Measurements from ENCODE around the gene LHPP.
A peak's percentile ranks its signal among the peaks of the same experiment; 100 is the strongest.

Gene LHPP

GRCh38 chr10:124455441-124455840 is 6.2 kb upstream of the LHPP start:
- no peak for TF ChIP-seq ZNF274 (IDR thresholded peaks at IDR 0.05; ENCODE audit: low read depth, low read length)

DNA sequence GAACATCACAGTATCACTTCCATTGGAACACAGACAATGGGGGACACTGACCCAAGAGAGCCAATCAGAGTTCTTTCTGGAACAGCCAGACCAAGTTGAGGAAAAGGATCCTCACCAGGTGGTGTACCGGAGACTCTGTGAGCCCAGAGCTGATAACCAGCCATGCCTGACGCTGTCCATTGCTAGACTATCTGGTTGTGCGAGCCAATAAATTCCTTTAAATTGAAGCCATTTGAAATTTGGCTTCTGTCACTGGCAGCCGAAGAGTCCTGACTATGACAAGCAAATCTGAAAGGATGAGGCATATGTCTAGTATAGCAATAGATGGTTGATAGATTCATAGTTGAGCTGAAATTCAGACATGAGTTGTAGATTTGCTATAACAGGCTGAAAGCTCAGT is 3.1 kb upstream of the LHPP start:
- TF ChIP-seq ZNF274 (IDR thresholded peaks at IDR 0.05; ENCODE audit: low read depth, low read length): no peak
- no peak overlapping the region for H3K4me3 ChIP-seq (ENCODE audit: low read length)

More at GRCh38 chr10:124455441-124455840, 6.2 kb upstream of the LHPP start:
- no peak overlapping the region for H3K4me3 ChIP-seq (ENCODE audit: low read length)

- no peak overlapping the region for H3K4me3 ChIP-seq (ENCODE audit: low read length)
- TF ChIP-seq ZNF274 (IDR thresholded peaks at IDR 0.05; ENCODE audit: low read depth, low read length): no peak
Observed at GRCh38 chr10:124458889-124459288, 2.7 kb upstream of the LHPP start.

GRCh38 chr10:124459395-124459794 is 2.2 kb upstream of the LHPP start:
- no peak for TF ChIP-seq ZNF274 (IDR thresholded peaks at IDR 0.05; ENCODE audit: low read depth, low read length)
- no peak overlapping the region for H3K4me3 ChIP-seq (ENCODE audit: low read length)

DNA sequence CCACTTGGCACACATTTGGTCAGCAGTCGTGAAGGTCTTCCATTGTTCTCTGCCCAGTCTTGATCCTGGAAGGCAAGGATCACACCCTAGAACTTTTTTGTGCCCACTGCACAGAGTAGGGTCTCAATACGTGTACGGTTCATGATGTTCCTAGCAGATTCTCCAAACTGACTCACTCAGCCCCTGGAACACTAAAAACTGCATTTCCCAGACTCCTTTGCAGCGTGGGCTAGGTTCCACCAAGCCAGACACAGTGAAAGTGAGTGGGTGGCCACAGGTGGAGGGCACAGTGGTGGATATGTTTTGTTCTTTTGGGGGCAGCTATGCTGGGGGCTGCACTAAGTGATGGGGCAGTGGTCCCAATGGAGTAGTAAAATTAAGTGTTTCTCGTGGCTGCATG is 1.5 kb upstream of the LHPP start:
- H3K4me3 ChIP-seq (ENCODE audit: low read length): no peak overlapping the region
- TF ChIP-seq ZNF274 (IDR thresholded peaks at IDR 0.05; ENCODE audit: low read depth, low read length): no peak

DNA sequence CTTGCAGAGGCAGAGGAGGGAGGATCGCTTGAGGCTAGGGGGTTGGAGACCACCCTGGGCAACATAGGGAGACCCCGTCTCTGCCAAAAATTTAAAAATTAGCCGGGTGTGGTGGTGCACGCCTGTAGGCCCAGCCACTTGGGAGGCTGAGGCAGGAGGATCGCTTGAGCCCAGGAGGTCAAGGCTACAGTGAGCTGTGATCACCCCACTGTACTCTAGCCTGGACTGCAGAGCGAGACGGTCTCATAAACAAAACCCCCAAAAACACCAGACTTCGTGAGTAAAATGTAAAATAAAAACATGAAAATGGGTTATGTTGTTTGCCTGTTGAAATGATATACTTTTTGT is 699 bp downstream of the LHPP start:
- peak overlapping the region; percentile 44; the same call in 1 of the 2 replicates for H3K4me3 ChIP-seq (ENCODE audit: low read length)
- TF ChIP-seq ZNF274 (IDR thresholded peaks at IDR 0.05; ENCODE audit: low read depth, low read length): no peak

DNA sequence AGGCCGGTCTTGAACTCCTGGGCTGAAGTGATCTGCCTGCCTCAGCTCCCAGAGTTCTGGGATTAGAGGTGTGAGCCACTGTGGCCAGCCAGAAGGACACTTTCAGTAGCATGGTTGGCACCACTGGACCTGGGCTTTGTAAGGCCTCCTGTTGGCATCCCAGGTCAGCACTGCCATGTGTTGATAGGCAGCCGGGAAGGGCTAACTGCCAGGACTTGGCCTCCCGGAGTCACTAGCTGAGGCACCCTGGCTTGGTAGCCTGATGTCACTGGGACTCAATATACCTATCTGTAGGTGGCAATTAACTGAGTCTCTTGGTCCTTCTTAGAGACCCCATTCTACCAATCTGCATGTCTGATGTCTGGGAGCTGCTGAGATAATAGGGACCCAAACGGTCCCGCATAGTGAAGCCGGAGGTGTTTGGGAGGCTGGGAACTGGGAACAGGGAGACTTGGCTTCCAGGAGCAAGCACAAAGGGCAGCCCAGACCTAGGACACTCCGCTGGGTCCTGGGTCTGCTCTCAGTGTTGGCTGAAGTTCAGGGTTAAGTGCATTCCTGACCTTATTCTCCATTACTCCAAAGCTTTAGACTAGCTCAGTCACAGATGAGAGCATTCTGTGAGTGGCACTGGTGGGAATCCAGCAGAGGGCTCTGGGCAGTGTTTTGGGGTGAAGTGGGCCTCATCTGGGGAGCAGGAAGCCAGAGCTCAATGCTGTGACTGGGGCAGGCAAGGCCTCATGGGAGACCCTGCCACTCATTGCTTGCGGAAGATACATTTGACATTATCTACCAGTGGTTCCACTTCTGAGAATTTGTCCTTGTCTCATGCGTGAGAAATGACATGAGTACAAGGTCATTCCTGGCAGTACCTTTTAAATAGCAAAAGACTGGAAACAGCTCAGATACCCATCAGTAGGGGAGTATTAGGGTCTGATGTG is 2.7 kb downstream of the LHPP start:
- H3K4me3 ChIP-seq (ENCODE audit: low read length): no peak overlapping the region
- TF ChIP-seq ZNF274 (IDR thresholded peaks at IDR 0.05; ENCODE audit: low read depth, low read length): no peak

GRCh38 chr10:124465003-124465776 is 3.6 kb downstream of the LHPP start:
- H3K4me3 ChIP-seq (ENCODE audit: low read length): no peak overlapping the region
- TF ChIP-seq ZNF274 (IDR thresholded peaks at IDR 0.05; ENCODE audit: low read depth, low read length): no peak

DNA sequence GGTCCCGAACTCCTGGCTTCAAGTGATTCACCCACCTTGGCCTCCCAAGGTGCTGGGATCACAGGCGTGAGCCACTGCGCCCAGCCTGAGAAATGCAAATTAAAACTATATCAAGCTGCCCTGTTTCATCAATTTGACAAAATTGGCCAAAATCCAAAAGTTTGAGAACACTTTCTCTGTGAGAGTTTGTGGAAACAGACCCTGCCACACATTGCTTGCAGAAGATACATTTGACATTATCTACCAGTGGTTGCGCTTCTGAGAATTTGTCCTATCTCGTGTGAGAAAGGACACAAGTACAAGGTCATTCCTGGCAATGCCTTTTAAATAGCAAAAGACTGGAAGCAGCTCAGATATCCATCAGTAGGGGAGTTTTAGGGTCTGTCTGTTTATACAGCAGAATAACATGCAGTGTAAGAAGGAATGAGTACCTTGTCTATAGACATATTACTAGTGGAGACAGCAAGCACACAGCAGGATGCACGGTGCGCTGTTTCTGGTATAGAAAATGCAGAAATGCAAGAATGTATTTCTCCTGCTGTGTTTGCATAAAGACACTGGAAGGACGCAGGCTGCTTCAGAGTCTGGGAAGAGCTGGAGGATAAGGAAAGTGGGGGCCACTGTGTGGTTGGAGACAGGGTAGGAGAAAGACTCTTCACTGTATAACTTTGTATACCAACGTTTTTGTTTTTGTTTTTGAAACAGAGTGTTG is 4.3 kb downstream of the LHPP start:
- no peak for TF ChIP-seq ZNF274 (IDR thresholded peaks at IDR 0.05; ENCODE audit: low read depth, low read length)
- H3K4me3 ChIP-seq (ENCODE audit: low read length): no peak overlapping the region

- TF ChIP-seq ZNF274 (IDR thresholded peaks at IDR 0.05; ENCODE audit: low read depth, low read length): no peak
- H3K4me3 ChIP-seq (ENCODE audit: low read length): no peak overlapping the region
Observed at GRCh38 chr10:124467165-124467564, 5.5 kb downstream of the LHPP start.

DNA sequence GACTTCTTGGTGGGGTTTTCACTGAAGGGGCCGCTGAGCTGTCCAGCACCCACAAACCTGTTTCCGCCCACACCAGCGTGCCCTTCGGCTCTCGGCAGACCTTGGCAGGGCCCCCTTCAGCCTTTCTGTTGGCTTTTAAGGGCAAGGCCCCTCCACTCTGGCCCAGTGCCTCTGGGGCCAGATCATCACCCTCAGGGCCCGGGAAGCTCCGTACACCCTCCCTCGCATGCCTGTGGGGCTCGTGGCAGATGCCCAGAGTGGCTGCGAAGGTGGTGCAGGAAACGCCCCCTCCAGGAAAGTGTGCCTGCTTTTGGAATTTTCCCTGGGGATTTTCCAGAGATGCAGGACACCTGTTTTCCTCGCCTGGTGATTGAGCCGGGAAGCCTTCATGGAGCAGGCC is 7.0 kb downstream of the LHPP start:
- no peak overlapping the region for H3K4me3 ChIP-seq (ENCODE audit: low read length)
- no peak for TF ChIP-seq ZNF274 (IDR thresholded peaks at IDR 0.05; ENCODE audit: low read depth, low read length)

DNA sequence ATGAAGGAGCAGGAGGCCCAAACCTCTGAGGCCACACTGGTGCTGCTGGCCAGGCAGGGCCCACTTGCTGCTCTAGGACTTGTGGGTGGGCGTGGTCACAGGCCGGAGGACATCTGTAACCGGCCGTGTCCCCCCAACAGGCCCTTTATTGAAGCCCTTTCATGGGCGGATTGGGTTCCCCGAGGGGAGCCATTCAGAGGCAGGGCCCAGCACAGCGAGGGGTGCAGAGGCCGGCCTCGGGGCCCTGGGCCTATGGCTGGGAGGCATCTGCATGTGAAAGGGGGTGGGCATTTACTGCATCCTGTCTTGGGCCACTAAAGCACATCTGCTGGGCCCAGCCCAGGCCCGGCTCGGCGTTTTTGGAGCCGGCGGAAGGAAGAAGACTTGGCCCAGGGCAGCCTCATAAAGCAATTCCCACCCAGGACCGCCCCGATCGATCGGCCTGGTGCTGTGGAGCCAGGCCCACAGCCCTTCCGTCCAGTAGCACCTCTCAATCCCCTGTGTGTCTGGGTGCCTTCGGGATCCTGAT is 8.4 kb downstream of the LHPP start:
- TF ChIP-seq ZNF274 (IDR thresholded peaks at IDR 0.05; ENCODE audit: low read depth, low read length): no peak
- H3K4me3 ChIP-seq (ENCODE audit: low read length): no peak overlapping the region

DNA sequence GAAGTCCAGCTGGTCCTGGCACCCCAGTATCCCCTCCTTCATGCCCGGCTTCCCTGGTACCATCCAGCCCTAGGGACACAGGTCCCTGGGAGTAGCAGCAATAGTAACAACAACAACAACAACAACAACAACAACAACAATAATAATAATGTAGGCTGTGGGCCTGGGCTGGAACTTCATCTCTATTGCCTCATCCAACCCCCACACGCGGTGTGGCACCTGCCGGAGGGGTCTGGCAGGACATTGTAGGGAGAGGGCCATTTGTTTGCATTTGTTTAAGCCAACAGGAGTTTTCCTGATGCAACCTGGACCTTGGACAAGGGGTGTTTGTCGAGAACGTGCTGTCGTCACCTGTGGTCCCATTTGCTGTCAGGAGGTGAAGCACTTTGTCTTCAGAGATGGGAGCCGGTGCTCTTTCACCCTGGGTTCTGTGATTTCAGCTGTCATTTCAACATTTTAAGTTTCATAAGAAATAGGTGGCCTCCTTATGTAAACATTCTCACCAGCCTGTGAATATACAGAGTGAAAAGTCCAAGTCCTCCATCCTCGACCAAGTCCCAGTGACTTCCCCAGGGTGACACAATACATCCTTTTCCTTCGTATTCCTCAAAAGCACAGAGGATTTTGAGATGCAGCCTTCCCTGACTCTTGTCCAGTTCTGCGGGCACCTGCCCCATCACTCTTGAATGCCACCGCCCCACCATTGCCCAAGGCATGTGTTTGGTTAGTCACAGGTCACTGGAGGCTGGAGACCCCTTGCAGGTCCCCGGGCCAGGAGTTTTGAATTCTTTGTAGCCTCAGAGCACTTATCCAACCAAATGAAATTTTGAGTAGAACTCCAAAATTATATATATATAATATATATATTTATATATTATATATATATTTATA is 9.2 kb downstream of the LHPP start:
- H3K4me3 ChIP-seq (ENCODE audit: low read length): no peak overlapping the region

More for the DNA sequence above, 9.2 kb downstream of the LHPP start:
- TF ChIP-seq ZNF274 (IDR thresholded peaks at IDR 0.05; ENCODE audit: low read depth, low read length): no peak
